HL-60 (cell line): ENCODE measurements around the gene RSKR.

Source experiments
- CTCF ChIP-seq: IDR thresholded peaks from one replicate; pipeline ENCODE4 v1.5.1; 2011; ENCODE audit warnings: low read length, control low read depth, inconsistent platforms; ENCODE audit not compliant: insufficient read depth
- POLR2AphosphoS5 ChIP-seq: IDR thresholded peaks from 2 replicates; pipeline ENCODE4 v1.6.1; 2012; ENCODE audit warnings: low read depth
- REST ChIP-seq: IDR thresholded peaks from 2 replicates; pipeline ENCODE4 v1.6.1; 2012; ENCODE audit warnings: low read depth; ENCODE audit not compliant: insufficient replicate concordance
- SPI1 ChIP-seq: IDR thresholded peaks from 2 replicates; pipeline ENCODE4 v1.6.1; 2012; ENCODE audit warnings: low read depth, mild to moderate bottlenecking, borderline replicate concordance

- TF ChIP-seq CTCF (no peak), REST (no peak), POLR2AphosphoS5 (no peak), SPI1 (no peak)
Observed at GRCh38 chr17:28616281-28616680, 2.3 kb upstream of the RSKR start.
